H9 (cell line): ENCODE measurements around the gene HOXA2. TPM values are rescaled to one million over a fixed set of nuclear protein-coding genes. Genes with fewer than 3 reads are reported as not detected.

Experiments
- DNase-seq: peaks from one replicate; pipeline ENCODE4 v3.0.0-alpha.2; 2017
- H2AFZ ChIP-seq: one replicate; pipeline ENCODE4 v1.6.1; 2013; ENCODE audit warnings: mild to moderate bottlenecking, low read length, control low read depth, moderate library complexity
- H2AK5ac ChIP-seq: 2 replicates; pipeline ENCODE4 v1.6.1; 2013; ENCODE audit warnings: low read length, control low read depth, mixed read lengths; ENCODE audit not compliant: insufficient read length
- H2BK120ac ChIP-seq: one replicate; pipeline ENCODE4 v1.6.1; 2013; ENCODE audit warnings: low read depth, mild to moderate bottlenecking, low read length, control low read depth, inconsistent platforms; ENCODE audit not compliant: poor library complexity, severe bottlenecking
- H2BK12ac ChIP-seq: 2 replicates; pipeline ENCODE4 v1.6.1; 2013; ENCODE audit warnings: low read length, control low read depth, mixed read lengths, low read depth; ENCODE audit not compliant: insufficient read length
- H2BK15ac ChIP-seq: 2 replicates; pipeline ENCODE4 v1.6.1; 2013; ENCODE audit warnings: low read depth, low read length, control low read depth
- H2BK20ac ChIP-seq: one replicate; pipeline ENCODE4 v1.6.1; 2013; ENCODE audit warnings: low read depth, mild to moderate bottlenecking, low read length, control low read depth, inconsistent platforms; ENCODE audit not compliant: poor library complexity, severe bottlenecking
- H2BK5ac ChIP-seq: 2 replicates; pipeline ENCODE4 v1.6.1; 2013; ENCODE audit warnings: low read length, control low read depth, mixed read lengths; ENCODE audit not compliant: insufficient read length
- H3K14ac ChIP-seq: 2 replicates; pipeline ENCODE4 v1.6.1; 2013; ENCODE audit warnings: low read length, control low read depth; ENCODE audit not compliant: insufficient read depth
- H3K18ac ChIP-seq: 2 replicates; pipeline ENCODE4 v1.6.1; 2013; ENCODE audit warnings: low read depth, mild to moderate bottlenecking, mixed read lengths, low read length, control low read depth; ENCODE audit not compliant: insufficient read length
- H3K23ac ChIP-seq: 2 replicates; pipeline ENCODE4 v1.6.1; 2013; ENCODE audit warnings: low read length, control low read depth, mixed read lengths, low read depth; ENCODE audit not compliant: insufficient read length
- H3K23me2 ChIP-seq: 2 replicates; pipeline ENCODE4 v1.6.1; 2013; ENCODE audit warnings: low read depth, mild to moderate bottlenecking, mixed read lengths, low read length, control low read depth; ENCODE audit not compliant: insufficient read length, poor library complexity, severe bottlenecking
- H3K27ac ChIP-seq: 2 replicates; pipeline ENCODE4 v1.5.1; 2013; ENCODE audit warnings: low read length, control low read depth, mixed read lengths, low read depth; ENCODE audit not compliant: insufficient read length
- H3K27me3 ChIP-seq: 2 replicates; pipeline ENCODE4 v1.6.1; 2013; ENCODE audit warnings: low read length, control low read depth, inconsistent platforms; ENCODE audit not compliant: insufficient read depth
- H3K4ac ChIP-seq: 2 replicates; pipeline ENCODE4 v1.6.1; 2013; ENCODE audit warnings: low read depth, mild to moderate bottlenecking, control low read depth, inconsistent platforms, low read length, moderate library complexity
- H3K4me1 ChIP-seq: 2 replicates; pipeline ENCODE4 v1.6.1; 2013; ENCODE audit warnings: low read length, control low read depth, inconsistent platforms; ENCODE audit not compliant: insufficient read depth
- H3K4me2 ChIP-seq: 2 replicates; pipeline ENCODE4 v1.6.1; 2013; ENCODE audit warnings: low read length, control low read depth, mixed read lengths; ENCODE audit not compliant: insufficient read length, insufficient read depth
- H3K56ac ChIP-seq: 2 replicates; pipeline ENCODE4 v1.6.1; 2013; ENCODE audit warnings: low read depth, mild to moderate bottlenecking, mixed read lengths, low read length, control low read depth; ENCODE audit not compliant: insufficient read length
- H3K79me1 ChIP-seq: 2 replicates; pipeline ENCODE4 v1.6.1; 2013; ENCODE audit warnings: low read depth, mild to moderate bottlenecking, moderate library complexity, low read length, control low read depth, inconsistent platforms; ENCODE audit not compliant: insufficient read depth, poor library complexity, severe bottlenecking
- H3K79me2 ChIP-seq: 2 replicates; pipeline ENCODE4 v1.6.1; 2013; ENCODE audit warnings: low read length, control low read depth, inconsistent platforms; ENCODE audit not compliant: insufficient read depth
- H3K9ac ChIP-seq: 2 replicates; pipeline ENCODE4 v1.6.1; 2013; ENCODE audit warnings: low read length, control low read depth, mixed read lengths; ENCODE audit not compliant: insufficient read length; ENCODE audit errors: extremely low read depth
- H3K9me3 ChIP-seq: one replicate; pipeline ENCODE4 v1.6.1; 2013; ENCODE audit warnings: low read depth, low read length, inconsistent platforms; ENCODE audit not compliant: control insufficient read depth
- H3T11ph ChIP-seq: one replicate; pipeline ENCODE4 v1.6.1; 2013; ENCODE audit warnings: mild to moderate bottlenecking, low read length, control low read depth, inconsistent platforms
- H4K20me1 ChIP-seq: one replicate; pipeline ENCODE4 v1.6.1; 2013; ENCODE audit not compliant: control insufficient read depth, insufficient read length, insufficient read depth
- H4K5ac ChIP-seq: 2 replicates; pipeline ENCODE4 v1.6.1; 2013; ENCODE audit warnings: low read depth, mild to moderate bottlenecking, mixed read lengths, low read length, control low read depth; ENCODE audit not compliant: insufficient read length
- H4K8ac ChIP-seq: replicated peaks from 2 replicates; pipeline ENCODE4 v1.6.1; 2013; ENCODE audit warnings: low read length, control low read depth, mixed read lengths, low read depth; ENCODE audit not compliant: insufficient read length
- H4K91ac ChIP-seq: 2 replicates; pipeline ENCODE4 v1.6.1; 2013; ENCODE audit warnings: low read depth, mild to moderate bottlenecking, moderate library complexity, mixed read lengths, low read length, control low read depth; ENCODE audit not compliant: insufficient read length
- H3K27ac Mint-ChIP-seq, 3 experiments: 2 replicates in 2 of 3; 3 replicates in 1 of 3; pipeline ENCODE4 v1.8.0; 2020 to 2021; ENCODE audit warnings: mixed read lengths in 3 of 3, mild to moderate bottlenecking in 1 of 3, moderate library complexity in 1 of 3
- H3K27me3 Mint-ChIP-seq: 2 replicates; pipeline ENCODE4 v1.8.0; 2021; ENCODE audit warnings: low read depth, mild to moderate bottlenecking, moderate library complexity, mixed read lengths
- H3K36me3 Mint-ChIP-seq, 3 experiments: 2 replicates in 2 of 3; 3 replicates in 1 of 3; pipeline ENCODE4 v1.8.0; 2020 to 2021; ENCODE audit warnings: low read depth in 3 of 3, mixed read lengths in 3 of 3; ENCODE audit not compliant: insufficient read depth in 1 of 3
- H3K4me1 Mint-ChIP-seq, 2 experiments: 2 replicates each; pipeline ENCODE4 v1.8.0; 2020; ENCODE audit warnings: mixed read lengths in 2 of 2
- H3K4me3 Mint-ChIP-seq, 2 experiments: 2 replicates in 1 of 2; 3 replicates in 1 of 2; pipeline ENCODE4 v1.8.0; 2020 to 2021; ENCODE audit warnings: mild to moderate bottlenecking in 2 of 2, mixed read lengths in 2 of 2, moderate library complexity in 1 of 2
- H3K9me3 Mint-ChIP-seq, 2 experiments: 2 replicates in 1 of 2; 3 replicates in 1 of 2; pipeline ENCODE4 v1.8.0; 2020; ENCODE audit warnings: mild to moderate bottlenecking in 2 of 2, mixed read lengths in 2 of 2, moderate library complexity in 1 of 2
- CTCF ChIP-seq: fragments of 200-600 bp; sonication (generic); conservative IDR thresholded peaks from 3 replicates; pipeline ENCODE4 v1.8.0; 2021; ENCODE audit warnings: antibody characterized with exemption, mild to moderate bottlenecking
- WGBS: extraction: QIAGEN DNeasy Blood & Tissue Kit; methylation state at CpG from one replicate; pipeline ENCODE4 v1.1.7; 2013; ENCODE audit warnings: missing lambda C conversion rate, low lambda C conversion rate, mixed read lengths; ENCODE audit not compliant: insufficient read length; ENCODE audit errors: extremely low coverage; 5-methylcytosine and 5-hydroxymethylcytosine counted together
- total RNA-seq: library from RNA; stranded (reverse); gene quantifications from 2 replicates; pipeline ENCODE4 v1.2.1, GENCODE V29; 2021

The HOXA2 gene
- total RNA-seq, 1 experiment from 2014 or later, result not detected

GRCh38 chr7:27118580-27118979 lies 16.1 kb upstream of the HOXA2 start:
- Histone ChIP-seq H3K4me1 (no peaks in the 10 kb centered on the region), H3T11ph (no peak overlapping the region), H3K18ac (no peak overlapping the region), H3K9me3 (no peaks in the 10 kb centered on the region), H3K14ac (no peak overlapping the region), H2AK5ac (no peak overlapping the region), H3K23ac (no peak overlapping the region), H4K20me1 (peaks cover 2% of the 10 kb centered on the region), H3K4me2 (no peak overlapping the region), H2BK20ac (no peak overlapping the region), H2BK15ac (no peak overlapping the region), H2BK12ac (no peak overlapping the region), H3K23me2 (no peaks in the 10 kb centered on the region), H3K4ac (no peak overlapping the region), H2BK5ac (no peak overlapping the region), H4K5ac (no peak overlapping the region), H2BK120ac (no peak overlapping the region), H2AFZ (no peak overlapping the region), H3K79me1 (no peaks in the 10 kb centered on the region), H3K9ac (no peak overlapping the region), H3K56ac (no peak overlapping the region), H3K79me2 (no peaks in the 10 kb centered on the region), H4K8ac (no peak overlapping the region), H3K27ac (no peak overlapping the region), H3K27me3 (peaks cover 97% of the 10 kb centered on the region), H4K91ac (no peak overlapping the region)
- Mint-ChIP-seq H3K4me3 (no peak overlapping the region), H3K9me3 (peaks cover 1 to 7% of the 10 kb centered on the region in 2 experiments; a peak in 2 of 5 replicates), H3K4me1 (peaks cover 0 to 10% of the 10 kb centered on the region in 2 experiments; a peak in 1 of 4 replicates), H3K36me3 (peaks cover 0 to 5% (median 0%) of the 10 kb centered on the region in 3 experiments; a peak in 1 of 7 replicates), H3K27me3 (peaks cover 98% of the 10 kb centered on the region), H3K27ac (no peak overlapping the region)
- no CpG with 5 or more reads among the region's 3 CpGs for WGBS
- no peak for TF ChIP-seq CTCF
- DNase-seq, result no peak
